ENCODE data around the gene NTM.
"Not testable (repeated sequence)": the region's sequence is repeated elsewhere in the genome, so short reads cannot be mapped to it uniquely, and the experiment has no call there.

NTM gene

GRCh38 chr11:132058211-132058772 lies 687.9 kb downstream of the NTM start:
- DNase-seq: no peak

- DNase-seq: no peak
Measured at GRCh38 chr11:132060567-132060966, 690.2 kb downstream of the NTM start.

GRCh38 chr11:132062031-132062430 lies 691.6 kb downstream of the NTM start:
- DNase-seq: no peak

GRCh38 chr11:132062541-132062940 lies 692.1 kb downstream of the NTM start:
- no peak for DNase-seq

GRCh38 chr11:132064987-132065620 lies 694.7 kb downstream of the NTM start:
- DNase-seq: no peak

- no peak for DNase-seq
Measured at GRCh38 chr11:132068556-132068955, 698.1 kb downstream of the NTM start.

GRCh38 chr11:132069593-132069992 lies 699.2 kb downstream of the NTM start:
- not testable (repeated sequence) for DNase-seq

GRCh38 chr11:132070907-132071306 lies 700.5 kb downstream of the NTM start:
- DNase-seq: not testable (repeated sequence)

- DNase-seq: no peak
Measured at GRCh38 chr11:132072044-132072857, 701.8 kb downstream of the NTM start.

GRCh38 chr11:132072858-132073211 lies 702.4 kb downstream of the NTM start:
- DNase-seq: no peak

- no peak for DNase-seq
Measured at GRCh38 chr11:132073787-132074186, 703.4 kb downstream of the NTM start.

- no peak for DNase-seq
Measured at GRCh38 chr11:132075447-132075846, 705.0 kb downstream of the NTM start.

GRCh38 chr11:132077416-132077815 lies 707.0 kb downstream of the NTM start:
- no peak for DNase-seq

- no peak for DNase-seq
Measured at GRCh38 chr11:132078264-132079076, 708.1 kb downstream of the NTM start.

- DNase-seq: no peak
Measured at GRCh38 chr11:132080127-132080526, 709.7 kb downstream of the NTM start.

GRCh38 chr11:132082566-132082965 lies 712.2 kb downstream of the NTM start:
- DNase-seq: no peak

GRCh38 chr11:132084433-132084832 lies 714.0 kb downstream of the NTM start:
- no peak for DNase-seq

- no peak for DNase-seq
Measured at GRCh38 chr11:132087148-132087547, 716.7 kb downstream of the NTM start.

GRCh38 chr11:132088551-132088950 lies 718.1 kb downstream of the NTM start:
- DNase-seq: no peak

GRCh38 chr11:132093536-132094259 lies 723.3 kb downstream of the NTM start:
- DNase-seq: no peak

- DNase-seq: no peak
Measured at GRCh38 chr11:132094598-132094997, 724.2 kb downstream of the NTM start.

Measured in CD4-positive, alpha-beta T cell treated with Interleukin-17A for 4 hours (primary cell).